ENCODE measurements around the gene NPTN.
"Not testable (repeated sequence)": the region's sequence is repeated elsewhere in the genome, so short reads cannot be mapped to it uniquely, and the experiment has no call there.

NPTN gene

GRCh38 chr15:73660455-73660854, 27.3 kb upstream of the NPTN start:
- no peaks in the 10 kb centered on the region for H3K36me3 ChIP-seq (ENCODE audit: insufficient read depth, low read length)
- H3K27me3 ChIP-seq (ENCODE audit: insufficient read depth, low read length), result no peaks in the 10 kb centered on the region
- no peak overlapping the region for H3K27ac ChIP-seq (ENCODE audit: low read depth, low read length)
- H3K4me3 ChIP-seq (ENCODE audit: low read length), result no peak overlapping the region
- no peaks in the 10 kb centered on the region for H3K4me1 ChIP-seq (ENCODE audit: insufficient read depth, low read length)
- H3K9ac ChIP-seq (ENCODE audit: low read depth, low read length), result no peak overlapping the region
- 0 out of 2 replicates have a peak, but pooled peaks cover 3% of the 10 kb centered on the region for H3K9me3 ChIP-seq (ENCODE audit: insufficient read depth, low read depth, low read length)

- no peak overlapping the region for H3K9ac ChIP-seq (ENCODE audit: low read depth, low read length)
- no peak overlapping the region for H3K27ac ChIP-seq (ENCODE audit: low read depth, low read length)
- H3K36me3 ChIP-seq (ENCODE audit: insufficient read depth, low read length), result no peaks in the 10 kb centered on the region
- 89% methylated on average over 1 of the region's 1 CpG for WGBS
- H3K27me3 ChIP-seq (ENCODE audit: insufficient read depth, low read length), result no peaks in the 10 kb centered on the region
- H3K4me1 ChIP-seq (ENCODE audit: insufficient read depth, low read length), result no peaks in the 10 kb centered on the region
- H3K4me3 ChIP-seq (ENCODE audit: low read length), result no peak overlapping the region
- H3K9me3 ChIP-seq (ENCODE audit: insufficient read depth, low read depth, low read length), result 0 out of 2 replicates have a peak, but pooled peaks cover 3% of the 10 kb centered on the region
Observed at GRCh38 chr15:73658645-73659044, 25.5 kb upstream of the NPTN start.

DNA sequence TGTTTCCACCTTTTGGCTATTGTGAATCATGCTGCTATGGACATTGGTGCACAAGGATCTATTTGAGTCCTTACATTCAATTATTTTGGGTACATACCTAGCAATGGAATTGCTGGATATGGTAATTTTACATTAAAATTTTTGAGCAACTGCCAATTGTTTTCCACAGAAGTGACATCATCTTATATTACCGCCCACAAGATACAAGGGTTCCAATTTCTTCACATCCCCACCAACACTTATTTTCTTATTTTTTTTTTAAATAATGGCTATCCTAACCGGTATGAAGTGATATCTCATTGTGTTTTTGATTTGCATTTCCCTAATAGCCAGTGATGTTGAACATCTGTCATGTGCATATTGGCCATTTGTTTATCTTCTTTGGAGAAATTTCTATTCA, 22.5 kb upstream of the NPTN start:
- Histone ChIP-seq H3K4me3 (ENCODE audit: low read length) (no peak overlapping the region), H3K27ac (ENCODE audit: low read depth, low read length) (no peak overlapping the region), H3K4me1 (ENCODE audit: insufficient read depth, low read length) (no peaks in the 10 kb centered on the region), H3K36me3 (ENCODE audit: insufficient read depth, low read length) (no peaks in the 10 kb centered on the region), H3K27me3 (ENCODE audit: insufficient read depth, low read length) (no peaks in the 10 kb centered on the region), H3K9me3 (ENCODE audit: insufficient read depth, low read depth, low read length) (no peaks in the 10 kb centered on the region), H3K9ac (ENCODE audit: low read depth, low read length) (no peak overlapping the region)
- WGBS, result 100% methylated on average over 2 of the region's 2 CpGs

DNA sequence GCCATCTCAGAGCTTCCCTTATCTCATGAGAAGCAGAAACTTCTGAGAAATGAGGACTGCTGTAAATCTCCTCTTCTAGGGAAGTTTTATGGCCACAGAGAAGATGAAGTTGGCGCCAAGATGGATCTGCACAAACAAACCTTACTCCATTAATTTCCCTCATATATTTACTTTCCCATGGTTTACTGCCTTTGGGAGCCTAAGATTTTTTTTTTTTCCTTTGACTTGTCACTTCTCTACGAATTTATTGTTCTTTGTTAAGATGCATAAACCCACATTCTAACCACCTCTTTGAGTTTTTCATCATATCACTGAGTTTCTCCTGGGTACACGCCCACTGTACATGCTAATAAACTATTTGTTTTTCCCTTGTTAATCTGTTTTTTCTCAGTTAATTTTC, 21.5 kb upstream of the NPTN start:
- H3K9ac ChIP-seq (ENCODE audit: low read depth, low read length), result no peak overlapping the region
- no peaks in the 10 kb centered on the region for H3K27me3 ChIP-seq (ENCODE audit: insufficient read depth, low read length)
- no peak overlapping the region for H3K27ac ChIP-seq (ENCODE audit: low read depth, low read length)
- H3K9me3 ChIP-seq (ENCODE audit: insufficient read depth, low read depth, low read length), result no peaks in the 10 kb centered on the region
- WGBS, result 87% methylated on average over 3 of the region's 3 CpGs
- no peaks in the 10 kb centered on the region for H3K36me3 ChIP-seq (ENCODE audit: insufficient read depth, low read length)
- H3K4me1 ChIP-seq (ENCODE audit: insufficient read depth, low read length), result no peaks in the 10 kb centered on the region
- H3K4me3 ChIP-seq (ENCODE audit: low read length), result no peak overlapping the region

DNA sequence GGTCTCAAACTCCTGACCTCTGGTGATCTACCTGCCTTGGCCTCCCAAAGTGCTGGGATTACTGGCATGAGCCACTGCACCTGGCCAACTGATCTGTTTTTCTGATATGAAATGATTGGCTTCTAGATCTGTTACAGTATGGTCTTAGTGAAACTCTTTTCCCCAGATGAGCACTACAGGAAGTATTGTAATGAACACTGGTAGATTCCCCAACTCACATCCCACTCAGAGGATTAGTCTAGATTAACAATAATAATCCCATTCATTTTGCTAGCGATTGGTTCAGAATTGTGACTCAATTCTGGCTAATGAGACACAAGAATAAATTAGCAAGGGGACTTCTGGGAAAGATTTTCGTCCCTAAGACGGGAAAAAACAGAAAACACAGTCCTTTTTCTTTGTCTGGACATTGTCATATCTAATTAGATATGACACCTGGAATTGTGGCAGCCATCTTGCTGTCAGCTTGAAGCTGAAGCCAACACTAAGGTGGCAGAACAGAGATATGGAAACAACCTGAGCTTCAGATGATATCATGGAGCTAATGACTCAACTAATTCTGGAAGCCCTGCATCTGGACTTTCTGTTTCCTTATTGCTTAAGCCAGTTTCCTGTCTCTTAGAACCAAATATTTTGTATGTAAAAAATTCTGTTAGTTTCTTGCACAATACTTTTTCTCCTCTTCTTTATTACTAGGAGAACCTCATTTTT, 17.4 kb upstream of the NPTN start:
- Histone ChIP-seq H3K4me3 (ENCODE audit: low read length) (no peak overlapping the region), H3K9me3 (ENCODE audit: insufficient read depth, low read depth, low read length) (no peaks in the 10 kb centered on the region), H3K4me1 (ENCODE audit: insufficient read depth, low read length) (no peaks in the 10 kb centered on the region), H3K27ac (ENCODE audit: low read depth, low read length) (no peak overlapping the region), H3K36me3 (ENCODE audit: insufficient read depth, low read length) (no peaks in the 10 kb centered on the region), H3K27me3 (ENCODE audit: insufficient read depth, low read length) (no peaks in the 10 kb centered on the region), H3K9ac (ENCODE audit: low read depth, low read length) (no peak overlapping the region)
- 87% methylated on average over 3 of the region's 3 CpGs for whole genome bisulfite sequencing

- Histone ChIP-seq H3K9ac (ENCODE audit: low read depth, low read length) (no peak overlapping the region), H3K36me3 (ENCODE audit: insufficient read depth, low read length) (no peaks in the 10 kb centered on the region), H3K9me3 (ENCODE audit: insufficient read depth, low read depth, low read length) (no peaks in the 10 kb centered on the region), H3K4me3 (ENCODE audit: low read length) (no peak overlapping the region), H3K27ac (ENCODE audit: low read depth, low read length) (no peak overlapping the region), H3K4me1 (ENCODE audit: insufficient read depth, low read length) (no peaks in the 10 kb centered on the region), H3K27me3 (ENCODE audit: insufficient read depth, low read length) (no peaks in the 10 kb centered on the region)
- WGBS, result 87% methylated on average over 2 of the region's 2 CpGs
Observed at GRCh38 chr15:73648014-73648295, 14.8 kb upstream of the NPTN start.

- Histone ChIP-seq H3K36me3 (ENCODE audit: insufficient read depth, low read length) (no peaks in the 10 kb centered on the region), H3K4me3 (ENCODE audit: low read length) (no peak overlapping the region), H3K27me3 (ENCODE audit: insufficient read depth, low read length) (no peaks in the 10 kb centered on the region), H3K27ac (ENCODE audit: low read depth, low read length) (no peak overlapping the region), H3K9me3 (ENCODE audit: insufficient read depth, low read depth, low read length) (no peaks in the 10 kb centered on the region), H3K4me1 (ENCODE audit: insufficient read depth, low read length) (no peaks in the 10 kb centered on the region), H3K9ac (ENCODE audit: low read depth, low read length) (no peak overlapping the region)
- WGBS, result 83% methylated on average over 6 of the region's 6 CpGs
Observed at GRCh38 chr15:73647259-73648013, 14.2 kb upstream of the NPTN start.

GRCh38 chr15:73639464-73639863, 6.3 kb upstream of the NPTN start:
- H3K9ac ChIP-seq (ENCODE audit: low read depth, low read length); H3K27me3 ChIP-seq (ENCODE audit: insufficient read depth, low read length); H3K4me1 ChIP-seq (ENCODE audit: insufficient read depth, low read length); H3K4me3 ChIP-seq (ENCODE audit: low read length); H3K36me3 ChIP-seq (ENCODE audit: insufficient read depth, low read length); H3K9me3 ChIP-seq (ENCODE audit: insufficient read depth, low read depth, low read length); H3K27ac ChIP-seq (ENCODE audit: low read depth, low read length): not testable (repeated sequence)
- 89% methylated on average over 5 of the region's 5 CpGs for WGBS

GRCh38 chr15:73637527-73637926, 4.3 kb upstream of the NPTN start:
- H3K4me3 ChIP-seq (ENCODE audit: low read length), result no peak overlapping the region
- no peaks in the 10 kb centered on the region for H3K9me3 ChIP-seq (ENCODE audit: insufficient read depth, low read depth, low read length)
- WGBS, result 61% methylated on average over 2 of the region's 2 CpGs
- H3K9ac ChIP-seq (ENCODE audit: low read depth, low read length), result no peak overlapping the region
- no peaks in the 10 kb centered on the region for H3K36me3 ChIP-seq (ENCODE audit: insufficient read depth, low read length)
- peaks cover 16% of the 10 kb centered on the region; the same call in 1 of the 2 replicates for H3K4me1 ChIP-seq (ENCODE audit: insufficient read depth, low read length)
- no peaks in the 10 kb centered on the region for H3K27me3 ChIP-seq (ENCODE audit: insufficient read depth, low read length)
- H3K27ac ChIP-seq (ENCODE audit: low read depth, low read length), result no peak overlapping the region

DNA sequence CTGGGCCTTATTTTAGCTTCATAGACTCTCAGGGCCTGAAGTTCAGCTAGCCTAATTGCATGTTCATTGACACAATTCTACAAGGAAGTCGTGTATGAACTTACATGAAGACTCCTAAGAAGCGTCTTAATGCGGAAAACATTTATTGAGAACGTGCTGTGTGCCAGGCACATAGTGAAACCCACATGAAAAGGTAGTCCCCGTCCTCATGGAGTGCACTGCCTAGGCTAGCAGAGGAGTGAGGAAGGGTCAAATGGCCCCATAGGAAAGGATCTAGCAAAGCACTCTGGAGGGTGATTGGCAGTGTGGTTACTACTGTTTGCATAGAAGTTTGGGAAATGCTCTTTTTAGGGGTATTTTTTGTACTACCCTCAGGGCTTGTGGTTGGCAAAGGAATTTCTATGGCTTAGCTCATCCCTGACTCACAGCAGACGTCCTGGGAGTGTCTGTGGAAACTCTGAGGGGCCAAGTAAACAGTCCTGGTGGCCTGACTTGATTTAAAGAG, 854 bp upstream of the NPTN start:
- 80% methylated on average over 6 of the region's 6 CpGs for WGBS
- Histone ChIP-seq H3K9me3 (ENCODE audit: insufficient read depth, low read depth, low read length) (no peaks in the 10 kb centered on the region), H3K4me1 (ENCODE audit: insufficient read depth, low read length) (peaks cover 45% of the 10 kb centered on the region), H3K9ac (ENCODE audit: low read depth, low read length) (peak overlapping the region; percentile 80), H3K4me3 (ENCODE audit: low read length) (peak overlapping the region; percentile 63), H3K36me3 (ENCODE audit: insufficient read depth, low read length) (no peaks in the 10 kb centered on the region), H3K27me3 (ENCODE audit: insufficient read depth, low read length) (no peaks in the 10 kb centered on the region), H3K27ac (ENCODE audit: low read depth, low read length) (peak overlapping the region; percentile 72; the same call in 1 of the 2 replicates)

GRCh38 chr15:73632670-73633058, 525 bp downstream of the NPTN start:
- Histone ChIP-seq H3K27ac (ENCODE audit: low read depth, low read length) (peak overlapping the region; percentile 42), H3K4me3 (ENCODE audit: low read length) (peak overlapping the region; percentile 93), H3K9ac (ENCODE audit: low read depth, low read length) (peak overlapping the region; percentile 78), H3K9me3 (ENCODE audit: insufficient read depth, low read depth, low read length) (no peaks in the 10 kb centered on the region), H3K4me1 (ENCODE audit: insufficient read depth, low read length) (peaks cover 58% of the 10 kb centered on the region), H3K27me3 (ENCODE audit: insufficient read depth, low read length) (no peaks in the 10 kb centered on the region), H3K36me3 (ENCODE audit: insufficient read depth, low read length) (no peaks in the 10 kb centered on the region)
- under 1% methylated on average over 40 of the region's 40 CpGs for WGBS

Data from HUES64 (cell line).